HCT116 (cell line): ENCODE results near the gene PISD. TPM values are rescaled to one million over a fixed set of nuclear protein-coding genes. Genes with fewer than 3 reads are reported as not detected.

ENCODE experiments used
- ATAC-seq: fragments of 200-7000 bp; cut with Tn5 transposase; 2 replicates; pipeline ENCODE4 v1.9.1; 2020; ENCODE audit warnings: mild to moderate bottlenecking, moderate library complexity
- BruUV-seq: library from RNA; stranded (reverse); fragments of 400-500 nt; replicated peaks from 2 replicates; lab custom pipeline; 2021; lab: Mats Ljungman, UMichigan
- CTCF ChIA-PET: fragments of 300-600 bp; sonication (Branson Sonifier 250); formaldehyde crosslinking; loops from one replicate; lab custom pipeline; 2021; ENCODE audit warnings: antibody characterized with exemption; lab: Charles Lee
- POLR2A ChIA-PET: fragments of 300-600, 350-600 bp; sonication (Branson Sonifier 250); formaldehyde crosslinking; loops from one replicate; lab custom pipeline; 2021; ENCODE audit warnings: antibody characterized with exemption; lab: Charles Lee
- RAD21 ChIA-PET, 2 experiments: fragments of 300-600 bp; sonication (Branson Sonifier 250); formaldehyde crosslinking; loops; one replicate each; lab custom pipeline; 2023; ENCODE audit warnings: low total read pairs in 2 of 2; ENCODE audit not compliant: uncharacterized antibody in 2 of 2, unreplicated experiment in 2 of 2, low non-redundant PET in 1 of 2; lab: Charles Lee
- DNase-seq: peaks from one replicate; pipeline ENCODE4 v3.0.0-alpha.2; 2010; ENCODE audit warnings: low read depth, low spot score
- H2AFZ ChIP-seq: fragments of 200-600 bp; shearing (Covaris generic), sonication (generic); 2 replicates; pipeline ENCODE4 v1.6.1; 2017; ENCODE audit warnings: low read depth, mixed run types, mixed read lengths, antibody characterized with exemption, low read length; ENCODE audit not compliant: poor library complexity, severe bottlenecking
- H3K27ac ChIP-seq: 2 replicates; pipeline ENCODE4 v1.5.1; 2012; ENCODE audit warnings: low read depth, low read length
- H3K27me3 ChIP-seq: fragments of 200-600 bp; sonication (generic); 2 replicates; pipeline ENCODE4 v1.6.1; 2016; ENCODE audit warnings: mixed run types, low read length, mixed read lengths; ENCODE audit not compliant: insufficient read depth
- H3K36me3 ChIP-seq, 2 experiments: fragments of 200-500 bp in 1 of 2; fragments of 200-600 bp in 1 of 2; sonication (Bioruptor generic) in 1 of 2; sonication (generic) in 1 of 2; 2 replicates each; pipeline versions ENCODE4 v1.5.1 to v1.6.1; 2014 to 2016; ENCODE audit warnings: low read length in 2 of 2, inconsistent platforms in 1 of 2, mixed read lengths in 1 of 2, mixed run types in 1 of 2; ENCODE audit not compliant: insufficient read depth in 2 of 2, control insufficient read depth in 1 of 2
- H3K4me1 ChIP-seq, 2 experiments: fragments of 200-600 bp in 1 of 2; sonication (generic) in 1 of 2; 2 replicates each; pipeline versions ENCODE4 v1.5.1 to v1.6.1; 2012 to 2017; ENCODE audit warnings: low read length in 2 of 2, inconsistent platforms in 1 of 2, mild to moderate bottlenecking in 1 of 2, mixed read lengths in 1 of 2, mixed run types in 1 of 2, moderate library complexity in 1 of 2; ENCODE audit not compliant: insufficient read depth in 2 of 2, control insufficient read depth in 1 of 2
- H3K4me2 ChIP-seq: fragments of 200-600 bp; sonication (generic); 2 replicates; pipeline ENCODE4 v1.6.1; 2017; ENCODE audit warnings: mixed run types, low read length, mixed read lengths
- H3K4me3 ChIP-seq, 2 experiments: fragments of 200-600 bp in 1 of 2; sonication (generic) in 1 of 2; replicated peaks in 1 of 2; 2 replicates each; pipeline ENCODE4 v1.5.1; 2011 to 2016; ENCODE audit warnings: low read length in 2 of 2, control low read depth in 1 of 2, low read depth in 1 of 2, mild to moderate bottlenecking in 1 of 2, mixed read lengths in 1 of 2, mixed run types in 1 of 2
- H3K79me2 ChIP-seq: fragments of 200-600 bp; sonication (generic); 2 replicates; pipeline ENCODE4 v1.6.1; 2017; ENCODE audit warnings: mild to moderate bottlenecking, mixed run types, low read length, moderate library complexity, mixed read lengths; ENCODE audit not compliant: insufficient read depth
- H3K9ac ChIP-seq: fragments of 200-600 bp; sonication (generic); 2 replicates; pipeline ENCODE4 v1.6.1; 2016; ENCODE audit warnings: low read length, mixed read lengths
- H3K9me2 ChIP-seq: fragments of 200-600 bp; sonication (generic), shearing (Covaris generic); 2 replicates; pipeline ENCODE4 v1.6.1; 2017; ENCODE audit warnings: mixed run types, mild to moderate bottlenecking, moderate library complexity; ENCODE audit not compliant: insufficient read depth
- H3K9me3 ChIP-seq, 2 experiments: fragments of 200-500 bp in 1 of 2; fragments of 200-600 bp in 1 of 2; sonication (Bioruptor generic) in 1 of 2; sonication (generic) in 1 of 2; 2 replicates each; pipeline ENCODE4 v1.6.1; 2014 to 2017; ENCODE audit warnings: low read length in 2 of 2, mixed read lengths in 2 of 2, inconsistent platforms in 1 of 2, low read depth in 1 of 2, mild to moderate bottlenecking in 1 of 2, mixed run types in 1 of 2, moderate library complexity in 1 of 2; ENCODE audit not compliant: control insufficient read depth in 1 of 2, insufficient read depth in 1 of 2
- H4K20me1 ChIP-seq: fragments of 200-600 bp; sonication (generic), shearing (Covaris generic); 2 replicates; pipeline ENCODE4 v1.6.1; 2017; ENCODE audit warnings: mixed run types, mild to moderate bottlenecking, moderate library complexity; ENCODE audit not compliant: insufficient read depth
- ATF3 ChIP-seq: IDR thresholded peaks from 2 replicates; pipeline ENCODE4 v1.6.1; 2012
- CBX3 ChIP-seq: IDR thresholded peaks from 2 replicates; pipeline ENCODE4 v1.6.1; 2012; ENCODE audit warnings: low read depth
- CEBPB ChIP-seq: IDR thresholded peaks from 2 replicates; pipeline ENCODE4 v1.6.1; 2012; ENCODE audit warnings: low read depth
- EGR1 ChIP-seq: IDR thresholded peaks from 2 replicates; pipeline ENCODE4 v1.6.1; 2012; ENCODE audit warnings: low read depth
- ELF1 ChIP-seq: IDR thresholded peaks from 2 replicates; pipeline ENCODE4 v1.6.1; 2012; ENCODE audit warnings: low read depth, borderline replicate concordance
- EZH2phosphoT487 ChIP-seq: fragments of 200-600 bp; IDR thresholded peaks from 2 replicates; pipeline ENCODE4 v1.6.1; 2018; ENCODE audit warnings: antibody characterized with exemption, borderline replicate concordance
- FOSL1 ChIP-seq: IDR thresholded peaks from 2 replicates; pipeline ENCODE4 v1.6.1; 2012; ENCODE audit warnings: low read depth
- JUND ChIP-seq: IDR thresholded peaks from 2 replicates; pipeline ENCODE4 v1.6.1; 2012
- MAX ChIP-seq: IDR thresholded peaks from 2 replicates; pipeline ENCODE4 v1.6.1; 2012
- POLR2A ChIP-seq: IDR thresholded peaks from 2 replicates; pipeline ENCODE4 v1.7.0; 2011; ENCODE audit warnings: borderline replicate concordance; ENCODE audit not compliant: insufficient read depth, insufficient read length; ENCODE audit errors: extremely low read depth
- REST ChIP-seq: IDR thresholded peaks from 2 replicates; pipeline ENCODE4 v1.6.1; 2012; ENCODE audit warnings: low read depth
- SIN3A ChIP-seq: IDR thresholded peaks from 2 replicates; pipeline ENCODE4 v1.6.1; 2012; ENCODE audit warnings: low read depth
- SRF ChIP-seq: IDR thresholded peaks from 2 replicates; pipeline ENCODE4 v1.6.1; 2012; ENCODE audit warnings: low read depth
- TCF7L2 ChIP-seq: IDR thresholded peaks from 2 replicates; pipeline ENCODE4 v1.7.0; 2011; ENCODE audit warnings: borderline replicate concordance, inconsistent platforms; ENCODE audit not compliant: insufficient read depth, insufficient read length; ENCODE audit errors: extremely low read depth
- YY1 ChIP-seq: IDR thresholded peaks from 2 replicates; pipeline ENCODE4 v1.6.1; 2011; ENCODE audit warnings: low read length, low read depth, moderate library complexity, mild to moderate bottlenecking; ENCODE audit not compliant: insufficient replicate concordance; ENCODE audit errors: extremely low read depth
- ZBTB33 ChIP-seq: IDR thresholded peaks from 2 replicates; pipeline ENCODE4 v1.6.1; 2011; ENCODE audit warnings: mild to moderate bottlenecking, low read length, moderate library complexity; ENCODE audit not compliant: insufficient replicate concordance; ENCODE audit errors: extremely low read depth
- ZFX ChIP-seq: fragments of 450-650 bp; IDR thresholded peaks from 2 replicates; pipeline ENCODE4 v1.6.1; 2017
- ZNF274 ChIP-seq: fragments of 200-500 bp; sonication (Bioruptor generic); IDR thresholded peaks from 2 replicates; pipeline ENCODE4 v1.6.1; 2014; ENCODE audit warnings: mild to moderate bottlenecking, low read depth, low read length, inconsistent platforms
- intact Hi-C: fragments of 100-400 bp; cut with micrococcal nuclease; formaldehyde crosslinking; loops from 2 replicates; pipeline ENCODE4 v1.10.0; 2022
- total RNA-seq: library from RNA; stranded (reverse); gene quantifications from one replicate; pipeline ENCODE4 v1.2.1, GENCODE V29; 2021; ENCODE audit not compliant: unreplicated experiment

Gene PISD
- total RNA-seq, 1 experiment from 2014 or later, result 47.1 TPM

GRCh38 chr22:31652088-31652487 is 9.9 kb downstream of the PISD start:
- no peak overlapping the region for H3K4me2 ChIP-seq
- H3K79me2 ChIP-seq, result peaks cover 86% of the 10 kb centered on the region
- H3K27ac ChIP-seq, result no peak overlapping the region
- ChIA-PET CTCF (no interaction called here), POLR2A (no interaction called here), RAD21 (no interaction called here)
- H2AFZ ChIP-seq, result no peak overlapping the region
- H4K20me1 ChIP-seq, result peaks cover 4% of the 10 kb centered on the region; the same call in 1 of the 2 replicates
- no peak for ATAC-seq
- H3K27me3 ChIP-seq, result no peaks in the 10 kb centered on the region
- H3K36me3 ChIP-seq, result peaks cover 4 to 6% of the 10 kb centered on the region in 2 experiments; a peak in 2 of 4 replicates
- TF ChIP-seq SIN3A (no peak), TCF7L2 (no peak), REST (no peak), ZFX (no peak), CBX3 (no peak), MAX (no peak), ZNF274 (no peak), ZBTB33 (no peak), ATF3 (no peak), POLR2A (no peak), YY1 (no peak), JUND (no peak), EZH2phosphoT487 (no peak), SRF (no peak), EGR1 (no peak), CEBPB (no peak), ELF1 (no peak), FOSL1 (no peak)
- no peak overlapping the region for H3K9ac ChIP-seq
- no peak overlapping the region for H3K4me3 ChIP-seq
- intact Hi-C loops, result no loop called here
- no peaks in the 10 kb centered on the region for H3K9me2 ChIP-seq
- H3K9me3 ChIP-seq, result no peaks in the 10 kb centered on the region
- peaks cover 16 to 64% of the 10 kb centered on the region in 2 experiments for H3K4me1 ChIP-seq
- no peak for DNase-seq
- BruUV-seq, result no TSS peak
